GM12892 (cell line): ENCODE data around the gene SUGCT.

Experiments
- POLR2A ChIP-seq: IDR thresholded peaks from 2 replicates; pipeline ENCODE4 v1.6.1; 2011; ENCODE audit warnings: low read depth, low read length, control low read depth
- POLR2AphosphoS5 ChIP-seq: IDR thresholded peaks from 2 replicates; pipeline ENCODE4 v1.6.1; 2011; ENCODE audit warnings: low read depth, low read length, control low read depth

- no peak for TF ChIP-seq POLR2AphosphoS5
- no peak for TF ChIP-seq POLR2A
Observed at GRCh38 chr7:40418448-40418847, 283.6 kb downstream of the SUGCT start.
